HCT116 (cell line): ENCODE results near the gene SORL1-AS1.

Source experiments
- ATAC-seq: fragments of 200-7000 bp; cut with Tn5 transposase; 2 replicates; pipeline ENCODE4 v1.9.1; 2020; ENCODE audit warnings: mild to moderate bottlenecking, moderate library complexity
- BruUV-seq: library from RNA; stranded (reverse); fragments of 400-500 nt; replicated peaks from 2 replicates; lab custom pipeline; 2021; lab: Mats Ljungman, UMichigan
- CTCF ChIA-PET: fragments of 300-600 bp; sonication (Branson Sonifier 250); formaldehyde crosslinking; loops from one replicate; lab custom pipeline; 2021; ENCODE audit warnings: antibody characterized with exemption; lab: Charles Lee
- POLR2A ChIA-PET: fragments of 300-600, 350-600 bp; sonication (Branson Sonifier 250); formaldehyde crosslinking; loops from one replicate; lab custom pipeline; 2021; ENCODE audit warnings: antibody characterized with exemption; lab: Charles Lee
- RAD21 ChIA-PET, 2 experiments: fragments of 300-600 bp; sonication (Branson Sonifier 250); formaldehyde crosslinking; loops; one replicate each; lab custom pipeline; 2023; ENCODE audit warnings: low total read pairs in 2 of 2; ENCODE audit not compliant: uncharacterized antibody in 2 of 2, unreplicated experiment in 2 of 2, low non-redundant PET in 1 of 2; lab: Charles Lee
- DNase-seq: peaks from one replicate; pipeline ENCODE4 v3.0.0-alpha.2; 2010; ENCODE audit warnings: low read depth, low spot score
- H2AFZ ChIP-seq: fragments of 200-600 bp; shearing (Covaris generic), sonication (generic); 2 replicates; pipeline ENCODE4 v1.6.1; 2017; ENCODE audit warnings: low read depth, mixed run types, mixed read lengths, antibody characterized with exemption, low read length; ENCODE audit not compliant: poor library complexity, severe bottlenecking
- H3K27ac ChIP-seq: 2 replicates; pipeline ENCODE4 v1.5.1; 2012; ENCODE audit warnings: low read depth, low read length
- H3K27me3 ChIP-seq: fragments of 200-600 bp; sonication (generic); 2 replicates; pipeline ENCODE4 v1.6.1; 2016; ENCODE audit warnings: mixed run types, low read length, mixed read lengths; ENCODE audit not compliant: insufficient read depth
- H3K36me3 ChIP-seq, 2 experiments: fragments of 200-500 bp in 1 of 2; fragments of 200-600 bp in 1 of 2; sonication (Bioruptor generic) in 1 of 2; sonication (generic) in 1 of 2; 2 replicates each; pipeline versions ENCODE4 v1.5.1 to v1.6.1; 2014 to 2016; ENCODE audit warnings: low read length in 2 of 2, inconsistent platforms in 1 of 2, mixed read lengths in 1 of 2, mixed run types in 1 of 2; ENCODE audit not compliant: insufficient read depth in 2 of 2, control insufficient read depth in 1 of 2
- H3K4me1 ChIP-seq, 2 experiments: fragments of 200-600 bp in 1 of 2; sonication (generic) in 1 of 2; 2 replicates each; pipeline versions ENCODE4 v1.5.1 to v1.6.1; 2012 to 2017; ENCODE audit warnings: low read length in 2 of 2, inconsistent platforms in 1 of 2, mild to moderate bottlenecking in 1 of 2, mixed read lengths in 1 of 2, mixed run types in 1 of 2, moderate library complexity in 1 of 2; ENCODE audit not compliant: insufficient read depth in 2 of 2, control insufficient read depth in 1 of 2
- H3K4me2 ChIP-seq: fragments of 200-600 bp; sonication (generic); 2 replicates; pipeline ENCODE4 v1.6.1; 2017; ENCODE audit warnings: mixed run types, low read length, mixed read lengths
- H3K4me3 ChIP-seq, 2 experiments: fragments of 200-600 bp in 1 of 2; sonication (generic) in 1 of 2; replicated peaks in 1 of 2; 2 replicates each; pipeline ENCODE4 v1.5.1; 2011 to 2016; ENCODE audit warnings: low read length in 2 of 2, control low read depth in 1 of 2, low read depth in 1 of 2, mild to moderate bottlenecking in 1 of 2, mixed read lengths in 1 of 2, mixed run types in 1 of 2
- H3K79me2 ChIP-seq: fragments of 200-600 bp; sonication (generic); 2 replicates; pipeline ENCODE4 v1.6.1; 2017; ENCODE audit warnings: mild to moderate bottlenecking, mixed run types, low read length, moderate library complexity, mixed read lengths; ENCODE audit not compliant: insufficient read depth
- H3K9ac ChIP-seq: fragments of 200-600 bp; sonication (generic); 2 replicates; pipeline ENCODE4 v1.6.1; 2016; ENCODE audit warnings: low read length, mixed read lengths
- H3K9me2 ChIP-seq: fragments of 200-600 bp; sonication (generic), shearing (Covaris generic); 2 replicates; pipeline ENCODE4 v1.6.1; 2017; ENCODE audit warnings: mixed run types, mild to moderate bottlenecking, moderate library complexity; ENCODE audit not compliant: insufficient read depth
- H3K9me3 ChIP-seq, 2 experiments: fragments of 200-500 bp in 1 of 2; fragments of 200-600 bp in 1 of 2; sonication (Bioruptor generic) in 1 of 2; sonication (generic) in 1 of 2; 2 replicates each; pipeline ENCODE4 v1.6.1; 2014 to 2017; ENCODE audit warnings: low read length in 2 of 2, mixed read lengths in 2 of 2, inconsistent platforms in 1 of 2, low read depth in 1 of 2, mild to moderate bottlenecking in 1 of 2, mixed run types in 1 of 2, moderate library complexity in 1 of 2; ENCODE audit not compliant: control insufficient read depth in 1 of 2, insufficient read depth in 1 of 2
- H4K20me1 ChIP-seq: fragments of 200-600 bp; sonication (generic), shearing (Covaris generic); 2 replicates; pipeline ENCODE4 v1.6.1; 2017; ENCODE audit warnings: mixed run types, mild to moderate bottlenecking, moderate library complexity; ENCODE audit not compliant: insufficient read depth
- CBX3 ChIP-seq: IDR thresholded peaks from 2 replicates; pipeline ENCODE4 v1.6.1; 2012; ENCODE audit warnings: low read depth
- CEBPB ChIP-seq: IDR thresholded peaks from 2 replicates; pipeline ENCODE4 v1.6.1; 2012; ENCODE audit warnings: low read depth
- ELF1 ChIP-seq: IDR thresholded peaks from 2 replicates; pipeline ENCODE4 v1.6.1; 2012; ENCODE audit warnings: low read depth, borderline replicate concordance
- EZH2 ChIP-seq: fragments of 200-600 bp; sonication (generic); IDR thresholded peaks from 2 replicates; pipeline ENCODE4 v1.6.1; 2017; ENCODE audit warnings: antibody characterized with exemption, mixed run types
- EZH2phosphoT487 ChIP-seq: fragments of 200-600 bp; IDR thresholded peaks from 2 replicates; pipeline ENCODE4 v1.6.1; 2018; ENCODE audit warnings: antibody characterized with exemption, borderline replicate concordance
- FOSL1 ChIP-seq: IDR thresholded peaks from 2 replicates; pipeline ENCODE4 v1.6.1; 2012; ENCODE audit warnings: low read depth
- POLR2A ChIP-seq: IDR thresholded peaks from 2 replicates; pipeline ENCODE4 v1.7.0; 2011; ENCODE audit warnings: borderline replicate concordance; ENCODE audit not compliant: insufficient read depth, insufficient read length; ENCODE audit errors: extremely low read depth
- SIN3A ChIP-seq: IDR thresholded peaks from 2 replicates; pipeline ENCODE4 v1.6.1; 2012; ENCODE audit warnings: low read depth
- SRF ChIP-seq: IDR thresholded peaks from 2 replicates; pipeline ENCODE4 v1.6.1; 2012; ENCODE audit warnings: low read depth
- TCF7L2 ChIP-seq: IDR thresholded peaks from 2 replicates; pipeline ENCODE4 v1.7.0; 2011; ENCODE audit warnings: borderline replicate concordance, inconsistent platforms; ENCODE audit not compliant: insufficient read depth, insufficient read length; ENCODE audit errors: extremely low read depth
- YY1 ChIP-seq: IDR thresholded peaks from 2 replicates; pipeline ENCODE4 v1.6.1; 2011; ENCODE audit warnings: low read length, low read depth, moderate library complexity, mild to moderate bottlenecking; ENCODE audit not compliant: insufficient replicate concordance; ENCODE audit errors: extremely low read depth
- ZFX ChIP-seq: fragments of 450-650 bp; IDR thresholded peaks from 2 replicates; pipeline ENCODE4 v1.6.1; 2017
- intact Hi-C: fragments of 100-400 bp; cut with micrococcal nuclease; formaldehyde crosslinking; loops from 2 replicates; pipeline ENCODE4 v1.10.0; 2022
- TF ChIP-seq, protein P1 (sequence below): IDR thresholded peaks from 2 replicates; pipeline ENCODE4 v1.6.1; 2012
- TF ChIP-seq, protein P2 (sequence below): IDR thresholded peaks from 2 replicates; pipeline ENCODE4 v1.6.1; 2012; ENCODE audit warnings: low read depth
- TF ChIP-seq, protein P3 (sequence below): IDR thresholded peaks from 2 replicates; pipeline ENCODE4 v1.6.1; 2011; ENCODE audit warnings: mild to moderate bottlenecking, low read length, moderate library complexity; ENCODE audit not compliant: insufficient replicate concordance; ENCODE audit errors: extremely low read depth
- TF ChIP-seq, protein P4 (sequence below), 3 experiments: fragments of 200-600 bp in 1 of 3; sonication (generic) in 1 of 3; IDR thresholded peaks in 2 of 3; conservative IDR thresholded peaks in 1 of 3; 2 replicates each; pipeline ENCODE4 v1.5.1; 2012 to 2017; ENCODE audit warnings: low read depth in 2 of 3, low read length in 2 of 3, antibody characterized with exemption in 1 of 3, borderline replicate concordance in 1 of 3, control low read depth in 1 of 3, mild to moderate bottlenecking in 1 of 3, mixed read lengths in 1 of 3, mixed run types in 1 of 3, moderate library complexity in 1 of 3; ENCODE audit not compliant: insufficient read depth in 1 of 3
- TF ChIP-seq, protein P5 (sequence below): IDR thresholded peaks from 2 replicates; pipeline ENCODE4 v1.6.1; 2012

Gene SORL1-AS1

DNA sequence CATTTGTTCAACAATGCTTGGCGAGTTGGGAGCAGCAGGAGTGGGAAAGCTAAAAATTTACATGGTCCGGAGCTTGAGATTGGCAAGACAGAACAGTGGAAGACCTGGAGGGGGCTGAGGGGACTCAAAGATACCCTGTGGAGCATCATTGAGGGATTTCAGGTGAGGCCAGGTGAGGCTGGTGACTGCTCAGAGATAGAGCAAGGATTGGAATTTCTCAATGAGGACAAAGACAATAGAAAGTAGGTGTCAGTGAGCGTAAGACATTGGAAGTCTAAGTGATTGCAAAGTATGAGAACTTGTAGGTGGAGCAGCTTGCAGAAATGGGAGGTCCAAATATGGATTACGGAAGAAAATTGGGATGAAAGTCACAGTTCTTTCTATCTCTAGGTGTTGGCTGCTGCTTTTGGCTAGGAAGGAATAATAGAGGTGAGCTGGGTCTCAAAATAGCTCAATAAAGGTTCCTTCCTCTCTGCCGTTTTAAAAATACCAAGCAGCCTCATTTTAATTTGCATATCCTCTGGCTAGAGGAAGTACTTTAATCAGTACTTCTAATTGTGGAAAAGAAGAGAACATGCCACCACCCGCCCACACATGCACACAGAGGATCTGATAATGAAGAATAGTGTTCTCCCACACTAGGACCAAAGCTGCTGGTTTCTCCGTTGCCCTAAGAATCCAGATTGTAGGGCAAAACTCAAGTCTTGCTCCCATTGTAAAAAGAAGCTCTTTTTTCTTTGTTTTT is 41.8 kb upstream of the SORL1-AS1 start:
- no peak overlapping the region for H3K9ac ChIP-seq
- no TSS peak for BruUV-seq
- no peak overlapping the region for H3K27ac ChIP-seq
- ChIA-PET CTCF (no interaction called here), RAD21 (no interaction called here), POLR2A (no interaction called here)
- H3K79me2 ChIP-seq = no peaks in the 10 kb centered on the region
- H3K36me3 ChIP-seq = no peaks in the 10 kb centered on the region
- ATAC-seq (no peak), DNase-seq (no peak)
- no peaks in the 10 kb centered on the region for H3K4me1 ChIP-seq
- no peak overlapping the region for H3K4me3 ChIP-seq
- no peaks in the 10 kb centered on the region for H4K20me1 ChIP-seq
- intact Hi-C loops = no loop called here
- no peaks in the 10 kb centered on the region for H3K27me3 ChIP-seq
- H2AFZ ChIP-seq = no peak overlapping the region
- H3K9me3 ChIP-seq = no peaks in the 10 kb centered on the region
- no peak overlapping the region for H3K4me2 ChIP-seq
- TF ChIP-seq ZFX (no peak), CEBPB (no peak), SIN3A (no peak), POLR2A (no peak), FOSL1 (no peak), EZH2phosphoT487 (no peak), CBX3 (no peak), TCF7L2 (no peak), EZH2 (no peak), SRF (no peak), YY1 (no peak), ELF1 (no peak)
- TF ChIP-seq, protein P1, sequence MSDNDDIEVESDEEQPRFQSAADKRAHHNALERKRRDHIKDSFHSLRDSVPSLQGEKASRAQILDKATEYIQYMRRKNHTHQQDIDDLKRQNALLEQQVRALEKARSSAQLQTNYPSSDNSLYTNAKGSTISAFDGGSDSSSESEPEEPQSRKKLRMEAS = no peak
- TF ChIP-seq, protein P2, sequence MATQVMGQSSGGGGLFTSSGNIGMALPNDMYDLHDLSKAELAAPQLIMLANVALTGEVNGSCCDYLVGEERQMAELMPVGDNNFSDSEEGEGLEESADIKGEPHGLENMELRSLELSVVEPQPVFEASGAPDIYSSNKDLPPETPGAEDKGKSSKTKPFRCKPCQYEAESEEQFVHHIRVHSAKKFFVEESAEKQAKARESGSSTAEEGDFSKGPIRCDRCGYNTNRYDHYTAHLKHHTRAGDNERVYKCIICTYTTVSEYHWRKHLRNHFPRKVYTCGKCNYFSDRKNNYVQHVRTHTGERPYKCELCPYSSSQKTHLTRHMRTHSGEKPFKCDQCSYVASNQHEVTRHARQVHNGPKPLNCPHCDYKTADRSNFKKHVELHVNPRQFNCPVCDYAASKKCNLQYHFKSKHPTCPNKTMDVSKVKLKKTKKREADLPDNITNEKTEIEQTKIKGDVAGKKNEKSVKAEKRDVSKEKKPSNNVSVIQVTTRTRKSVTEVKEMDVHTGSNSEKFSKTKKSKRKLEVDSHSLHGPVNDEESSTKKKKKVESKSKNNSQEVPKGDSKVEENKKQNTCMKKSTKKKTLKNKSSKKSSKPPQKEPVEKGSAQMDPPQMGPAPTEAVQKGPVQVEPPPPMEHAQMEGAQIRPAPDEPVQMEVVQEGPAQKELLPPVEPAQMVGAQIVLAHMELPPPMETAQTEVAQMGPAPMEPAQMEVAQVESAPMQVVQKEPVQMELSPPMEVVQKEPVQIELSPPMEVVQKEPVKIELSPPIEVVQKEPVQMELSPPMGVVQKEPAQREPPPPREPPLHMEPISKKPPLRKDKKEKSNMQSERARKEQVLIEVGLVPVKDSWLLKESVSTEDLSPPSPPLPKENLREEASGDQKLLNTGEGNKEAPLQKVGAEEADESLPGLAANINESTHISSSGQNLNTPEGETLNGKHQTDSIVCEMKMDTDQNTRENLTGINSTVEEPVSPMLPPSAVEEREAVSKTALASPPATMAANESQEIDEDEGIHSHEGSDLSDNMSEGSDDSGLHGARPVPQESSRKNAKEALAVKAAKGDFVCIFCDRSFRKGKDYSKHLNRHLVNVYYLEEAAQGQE = no peak
- TF ChIP-seq, protein P3, sequence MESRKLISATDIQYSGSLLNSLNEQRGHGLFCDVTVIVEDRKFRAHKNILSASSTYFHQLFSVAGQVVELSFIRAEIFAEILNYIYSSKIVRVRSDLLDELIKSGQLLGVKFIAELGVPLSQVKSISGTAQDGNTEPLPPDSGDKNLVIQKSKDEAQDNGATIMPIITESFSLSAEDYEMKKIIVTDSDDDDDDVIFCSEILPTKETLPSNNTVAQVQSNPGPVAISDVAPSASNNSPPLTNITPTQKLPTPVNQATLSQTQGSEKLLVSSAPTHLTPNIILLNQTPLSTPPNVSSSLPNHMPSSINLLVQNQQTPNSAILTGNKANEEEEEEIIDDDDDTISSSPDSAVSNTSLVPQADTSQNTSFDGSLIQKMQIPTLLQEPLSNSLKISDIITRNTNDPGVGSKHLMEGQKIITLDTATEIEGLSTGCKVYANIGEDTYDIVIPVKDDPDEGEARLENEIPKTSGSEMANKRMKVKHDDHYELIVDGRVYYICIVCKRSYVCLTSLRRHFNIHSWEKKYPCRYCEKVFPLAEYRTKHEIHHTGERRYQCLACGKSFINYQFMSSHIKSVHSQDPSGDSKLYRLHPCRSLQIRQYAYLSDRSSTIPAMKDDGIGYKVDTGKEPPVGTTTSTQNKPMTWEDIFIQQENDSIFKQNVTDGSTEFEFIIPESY = no peak
- TF ChIP-seq, protein P4, sequence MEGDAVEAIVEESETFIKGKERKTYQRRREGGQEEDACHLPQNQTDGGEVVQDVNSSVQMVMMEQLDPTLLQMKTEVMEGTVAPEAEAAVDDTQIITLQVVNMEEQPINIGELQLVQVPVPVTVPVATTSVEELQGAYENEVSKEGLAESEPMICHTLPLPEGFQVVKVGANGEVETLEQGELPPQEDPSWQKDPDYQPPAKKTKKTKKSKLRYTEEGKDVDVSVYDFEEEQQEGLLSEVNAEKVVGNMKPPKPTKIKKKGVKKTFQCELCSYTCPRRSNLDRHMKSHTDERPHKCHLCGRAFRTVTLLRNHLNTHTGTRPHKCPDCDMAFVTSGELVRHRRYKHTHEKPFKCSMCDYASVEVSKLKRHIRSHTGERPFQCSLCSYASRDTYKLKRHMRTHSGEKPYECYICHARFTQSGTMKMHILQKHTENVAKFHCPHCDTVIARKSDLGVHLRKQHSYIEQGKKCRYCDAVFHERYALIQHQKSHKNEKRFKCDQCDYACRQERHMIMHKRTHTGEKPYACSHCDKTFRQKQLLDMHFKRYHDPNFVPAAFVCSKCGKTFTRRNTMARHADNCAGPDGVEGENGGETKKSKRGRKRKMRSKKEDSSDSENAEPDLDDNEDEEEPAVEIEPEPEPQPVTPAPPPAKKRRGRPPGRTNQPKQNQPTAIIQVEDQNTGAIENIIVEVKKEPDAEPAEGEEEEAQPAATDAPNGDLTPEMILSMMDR (IDR thresholded peaks at IDR 0.05 in 2 of 3, conservative IDR thresholded peaks at IDR 0.05 in 1 of 3; ENCODE audit: borderline replicate concordance in 1 of 3, insufficient read depth in 1 of 3, low read depth in 2 of 3, low read length in 2 of 3) = no peak
- TF ChIP-seq, protein P5, sequence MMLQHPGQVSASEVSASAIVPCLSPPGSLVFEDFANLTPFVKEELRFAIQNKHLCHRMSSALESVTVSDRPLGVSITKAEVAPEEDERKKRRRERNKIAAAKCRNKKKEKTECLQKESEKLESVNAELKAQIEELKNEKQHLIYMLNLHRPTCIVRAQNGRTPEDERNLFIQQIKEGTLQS = no peak
- no peaks in the 10 kb centered on the region for H3K9me2 ChIP-seq
